CD4-positive, alpha-beta T cell treated with Interleukin-17A for 1 hour (primary cell): Measurements from ENCODE around the gene EXOC3L4.
"Not testable (repeated sequence)": the region's sequence is repeated elsewhere in the genome, so short reads cannot be mapped to it uniquely, and the experiment has no call there.

Experiments
- DNase-seq: peaks from one replicate; pipeline ENCODE4 v3.0.0-alpha.2; 2020

Gene EXOC3L4

GRCh38 chr14:103094406-103095209, at the start of gene EXOC3L4:
EXOC3L4 (plus strand) TSS chr14:103094725; CDS start chr14:103100220, 5,495 bp downstream.
- DNase-seq = no peak

DNA sequence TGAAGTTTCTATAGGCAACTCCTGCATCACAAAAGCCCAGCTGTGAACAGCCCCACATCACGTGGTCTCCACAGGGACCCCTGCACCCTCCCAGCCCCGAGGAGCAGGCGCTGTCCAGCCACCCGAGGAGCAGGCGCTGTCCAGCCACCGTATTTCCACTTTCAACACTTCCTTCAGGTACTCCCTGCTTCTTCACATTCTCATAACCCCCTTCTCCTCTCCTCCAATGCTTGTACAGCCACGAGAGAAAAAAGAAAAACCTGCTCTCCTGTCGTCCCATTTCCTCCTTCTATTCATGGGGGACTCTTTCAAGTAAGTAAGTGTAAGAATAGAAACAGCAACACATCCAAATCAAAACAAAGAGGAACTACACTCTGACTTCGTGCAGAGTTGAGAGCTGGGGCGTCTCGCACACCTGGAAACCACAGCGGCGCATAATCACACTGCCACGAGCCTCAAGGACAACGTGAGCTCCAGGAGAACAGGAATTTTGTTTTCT, 49.1 kb upstream of the EXOC3L4 start:
- DNase-seq = no peak

- DNase-seq = not testable (repeated sequence)
Observed at GRCh38 chr14:103047453-103047852, 47.1 kb upstream of the EXOC3L4 start.

DNA sequence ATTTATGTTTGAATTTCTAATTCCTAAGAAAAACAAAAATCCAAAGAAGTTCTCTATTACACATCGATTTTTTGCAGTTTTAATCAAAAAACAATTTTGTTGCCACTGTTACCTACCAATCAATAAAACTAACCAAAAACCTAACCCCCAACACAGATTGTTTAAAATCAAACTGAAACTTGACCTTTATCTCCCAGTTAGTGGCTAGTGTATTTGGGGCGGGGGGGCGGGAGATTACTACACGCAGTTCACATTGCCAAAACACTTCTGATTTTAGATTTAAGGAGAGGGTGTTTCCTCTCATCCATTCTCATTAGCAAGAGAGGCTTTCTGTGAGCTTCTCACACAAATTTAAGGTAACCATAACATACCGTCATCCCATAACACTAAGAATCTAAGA, 43.6 kb upstream of the EXOC3L4 start:
- no peak for DNase-seq

GRCh38 chr14:103052407-103052806, 42.1 kb upstream of the EXOC3L4 start:
- no peak for DNase-seq

DNA sequence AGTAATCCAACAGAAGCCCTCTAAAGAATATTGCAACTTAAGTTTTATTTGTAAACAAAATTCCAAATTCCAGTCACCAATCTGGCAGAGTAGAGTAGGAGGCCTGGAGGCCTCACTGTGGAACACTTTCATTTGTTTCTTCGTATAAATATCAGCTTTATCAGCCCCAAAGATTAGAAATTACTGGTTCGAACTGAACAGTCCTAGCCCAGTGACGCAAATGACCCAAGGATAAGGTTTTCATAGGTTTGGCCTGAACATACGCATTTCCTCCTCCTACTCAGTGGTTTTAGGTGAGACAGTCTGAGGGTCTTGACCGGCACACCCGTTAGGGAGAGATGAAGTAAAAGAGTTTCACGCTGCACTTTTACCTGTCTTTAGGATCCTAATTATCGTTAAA, 38.8 kb upstream of the EXOC3L4 start:
- DNase-seq = no peak

DNA sequence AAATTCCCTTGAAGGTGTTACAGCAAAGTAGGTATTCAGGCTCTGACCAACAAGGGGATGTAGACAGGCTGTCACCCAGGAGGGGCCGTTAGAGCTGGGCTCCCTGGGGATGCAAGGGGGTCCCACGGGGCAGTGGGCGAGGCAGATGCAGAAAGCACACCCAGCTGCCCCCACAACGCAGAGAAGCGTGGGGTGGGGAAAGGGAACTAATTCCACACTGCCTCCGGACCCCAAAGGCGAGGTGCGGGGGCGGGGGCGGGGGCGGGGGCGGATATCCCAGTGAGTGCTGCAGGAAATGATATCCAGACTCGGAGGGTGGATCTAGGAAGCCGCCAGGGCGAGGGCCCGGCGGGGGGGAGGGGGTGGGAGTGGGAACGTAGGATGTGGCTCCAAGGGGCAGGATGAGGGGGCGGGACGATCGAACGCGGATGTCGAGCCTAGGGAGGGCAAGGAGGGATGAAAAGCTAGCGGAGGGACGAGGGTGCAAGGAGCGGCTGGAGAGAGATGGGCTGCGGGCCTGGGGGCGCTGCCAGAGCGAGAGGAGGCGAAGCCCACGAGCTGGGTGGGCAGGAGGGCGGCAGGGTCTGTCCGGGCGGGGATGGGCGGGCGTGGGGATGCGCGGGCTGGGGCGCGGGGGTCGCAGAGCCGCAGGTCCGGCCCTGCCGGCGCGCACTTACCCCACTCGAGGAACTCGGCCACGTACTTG, 38.0 kb upstream of the EXOC3L4 start:
- DNase-seq = no peak

GRCh38 chr14:103057028-103057371, 37.5 kb upstream of the EXOC3L4 start:
- no peak for DNase-seq

DNA sequence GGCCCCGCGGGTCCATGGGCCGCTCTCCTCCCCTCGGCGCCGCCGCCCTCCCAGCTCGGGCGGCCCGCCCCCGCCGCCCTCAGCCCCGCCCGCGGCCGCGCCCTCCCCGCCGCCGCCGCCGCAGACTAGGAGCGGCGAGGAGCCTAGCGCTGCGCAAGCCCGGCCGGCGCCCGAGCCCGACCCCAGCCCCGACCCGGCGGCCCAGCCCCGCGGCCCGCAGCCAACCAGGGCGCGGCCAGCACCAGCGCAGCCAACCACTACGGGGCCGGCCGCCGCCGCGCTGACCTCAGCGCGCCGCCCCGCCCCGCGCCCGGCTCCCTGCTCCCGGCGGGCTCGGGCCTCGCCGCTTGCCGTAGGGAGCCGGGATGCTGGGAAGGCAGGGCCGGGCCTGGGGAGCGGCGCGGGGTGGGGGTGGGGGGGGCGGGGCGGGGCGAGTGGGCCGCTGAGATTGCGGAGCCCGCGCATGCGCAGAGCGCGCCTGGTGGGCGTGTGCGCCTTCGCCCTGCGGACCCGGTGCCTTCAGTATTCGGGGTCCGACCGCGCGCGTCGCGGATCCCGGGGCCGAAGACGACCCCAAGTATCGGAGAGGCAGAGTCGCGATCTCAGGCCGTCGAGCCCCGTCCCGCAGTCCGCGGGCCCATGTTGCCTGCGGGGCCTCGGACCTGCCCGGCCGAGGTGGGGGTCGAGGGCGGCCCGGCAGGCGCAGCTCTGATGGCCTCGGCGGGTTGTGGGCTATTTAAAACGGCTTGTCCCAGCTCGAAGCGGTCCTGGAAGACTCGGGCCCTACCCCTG, 37.0 kb upstream of the EXOC3L4 start, which contains the start of gene CDC42BPB:
Gene CDC42BPB, minus strand, starts transcription at position 178 of the 792 bp plus-strand sequence. CDS start 376 bp downstream, outside the sequence.
- peak; percentile 67 for DNase-seq

- DNase-seq = no peak
Observed at GRCh38 chr14:103058164-103059055, 36.1 kb upstream of the EXOC3L4 start.

DNA sequence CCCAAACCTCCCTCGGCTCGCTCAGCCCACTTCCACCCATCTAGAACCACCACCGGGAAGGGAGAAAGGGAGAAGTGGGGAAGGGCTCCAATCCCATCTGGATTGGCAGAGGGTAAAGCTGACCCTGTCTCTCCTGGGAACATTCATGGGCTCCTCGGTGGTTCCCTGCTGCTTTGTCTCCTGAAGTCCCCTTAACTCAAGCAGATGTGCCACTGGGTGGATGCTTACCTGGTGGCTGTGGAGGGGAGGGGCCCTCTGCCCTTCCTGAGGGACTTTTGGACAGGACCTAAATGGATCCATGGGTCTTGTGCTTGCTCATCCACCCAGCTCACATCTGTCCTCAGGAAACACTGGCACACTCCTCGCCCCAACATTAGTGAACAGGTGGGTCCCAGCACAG, 35.0 kb upstream of the EXOC3L4 start:
- no peak for DNase-seq

DNA sequence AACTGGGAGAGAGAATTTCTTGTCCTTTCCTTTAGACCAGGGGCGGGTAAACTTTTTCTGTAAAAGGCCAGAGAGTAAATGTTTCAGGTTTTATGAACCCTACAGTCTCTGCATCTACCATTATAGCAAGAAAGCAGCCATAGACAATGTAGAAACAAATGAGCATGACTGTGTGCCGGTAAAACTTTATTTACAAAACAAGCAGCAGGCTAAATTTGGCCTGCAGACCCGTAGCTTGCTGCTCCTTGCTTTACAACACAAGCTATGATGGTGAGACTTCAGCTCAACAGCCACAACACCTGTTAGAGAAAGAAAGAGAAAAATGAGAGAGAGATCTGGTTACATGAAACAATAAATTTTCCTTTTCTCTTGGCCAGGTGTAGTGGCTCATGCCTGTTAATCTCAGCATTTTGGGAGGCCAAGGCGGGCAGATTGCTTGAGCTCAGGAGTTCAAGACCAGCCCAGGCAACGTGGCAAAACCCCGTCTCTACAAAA, 33.0 kb upstream of the EXOC3L4 start:
- no peak for DNase-seq

- no peak for DNase-seq
Observed at GRCh38 chr14:103064436-103064835, 30.1 kb upstream of the EXOC3L4 start.

DNA sequence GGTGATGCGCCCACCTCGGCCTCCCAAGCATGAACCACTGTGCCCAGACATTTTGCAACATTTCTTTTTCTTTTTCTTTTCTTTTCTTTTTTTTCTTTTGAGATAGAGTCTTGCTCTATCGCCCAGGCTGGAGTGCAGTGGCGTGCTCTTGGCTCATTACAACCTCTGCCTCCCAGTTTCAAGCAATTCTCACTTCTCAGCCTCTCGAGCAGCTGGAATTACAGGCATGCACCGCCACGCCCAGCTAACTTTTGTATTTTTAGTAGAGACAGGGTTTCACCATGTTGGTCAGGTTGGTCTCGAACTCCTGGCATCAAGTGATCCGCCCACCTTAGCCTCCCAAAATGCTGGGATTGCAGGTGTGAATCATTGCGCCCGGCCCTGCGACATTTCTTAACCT, 29.5 kb upstream of the EXOC3L4 start:
- DNase-seq = no peak

GRCh38 chr14:103065861-103066260, 28.7 kb upstream of the EXOC3L4 start:
- DNase-seq = no peak

- no peak for DNase-seq
Observed at GRCh38 chr14:103066399-103066798, 28.1 kb upstream of the EXOC3L4 start.

DNA sequence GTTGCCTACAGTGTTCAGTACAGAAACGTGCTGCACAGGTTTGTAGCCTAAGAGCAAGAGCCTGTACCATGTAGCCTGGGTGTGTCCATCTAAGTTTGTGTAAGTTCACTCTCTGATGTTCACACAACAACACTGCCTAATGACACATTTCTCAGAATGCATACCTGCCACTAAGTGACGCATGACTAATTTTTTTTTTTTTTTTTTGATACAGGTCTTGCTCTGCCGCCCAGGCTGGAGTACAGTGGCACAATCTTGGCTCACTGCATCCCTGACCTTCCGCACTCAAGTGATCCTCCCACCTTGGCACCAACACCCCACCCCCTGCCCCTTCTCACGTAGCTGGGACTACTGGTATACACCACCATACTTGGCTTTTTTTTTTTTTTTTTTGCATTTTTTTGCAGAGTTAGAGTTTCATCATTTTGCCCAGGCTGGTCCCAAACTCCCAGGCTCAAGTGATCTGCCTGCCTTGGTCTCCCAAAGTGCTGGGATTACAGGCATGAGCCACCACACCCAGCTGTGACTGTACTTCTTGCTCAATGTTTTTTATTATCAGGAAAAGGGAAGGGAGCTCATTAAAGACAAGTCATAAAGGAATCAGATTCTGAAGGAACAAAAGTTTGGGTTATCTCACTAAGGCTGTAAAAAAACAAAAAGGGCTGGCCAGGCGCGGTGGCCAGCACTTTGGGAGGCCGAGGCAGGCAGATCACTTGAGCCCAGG, 27.1 kb upstream of the EXOC3L4 start:
- DNase-seq = no peak

- no peak for DNase-seq
Observed at GRCh38 chr14:103068351-103069073, 26.0 kb upstream of the EXOC3L4 start.

GRCh38 chr14:103070263-103070885, 24.2 kb upstream of the EXOC3L4 start:
- DNase-seq = no peak

DNA sequence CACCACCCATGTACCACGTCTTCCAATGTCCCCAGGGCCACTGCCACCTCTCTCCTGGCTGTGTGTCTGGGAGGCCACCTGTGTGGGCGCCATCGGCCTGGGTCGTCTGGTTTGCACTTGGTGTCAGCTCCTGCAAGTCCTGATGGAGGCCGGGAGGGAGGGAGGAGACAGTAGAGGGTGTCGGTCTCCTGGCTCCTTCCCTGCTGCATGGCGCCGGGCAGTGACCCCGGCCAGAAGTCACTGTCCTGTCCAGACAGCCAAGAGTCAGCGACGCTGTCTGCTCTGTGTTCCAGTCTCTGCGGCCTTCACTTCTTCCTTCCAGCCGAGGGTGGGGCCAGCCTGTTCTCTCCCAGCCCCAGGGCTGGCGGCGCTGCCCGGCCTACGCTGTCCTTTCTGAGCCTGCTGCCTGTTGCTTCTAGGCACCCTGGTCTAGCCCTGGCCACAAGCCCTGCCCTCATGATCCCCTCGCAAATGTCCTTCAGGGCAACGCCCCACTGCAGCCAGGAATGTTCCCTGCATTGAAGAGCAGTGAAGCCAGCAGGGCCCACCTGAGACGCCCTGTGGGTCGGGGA, 23.5 kb upstream of the EXOC3L4 start:
- DNase-seq = no peak
